ENCODE data around the gene HNRNPDL. TPM values are rescaled to one million over a fixed set of nuclear protein-coding genes. Genes with fewer than 3 reads are reported as not detected.
"Not testable (repeated sequence)": the region's sequence is repeated elsewhere in the genome, so short reads cannot be mapped to it uniquely, and the experiment has no call there.

Gene HNRNPDL
- total RNA-seq, 1 donor from 2014 or later = 140 TPM

DNA sequence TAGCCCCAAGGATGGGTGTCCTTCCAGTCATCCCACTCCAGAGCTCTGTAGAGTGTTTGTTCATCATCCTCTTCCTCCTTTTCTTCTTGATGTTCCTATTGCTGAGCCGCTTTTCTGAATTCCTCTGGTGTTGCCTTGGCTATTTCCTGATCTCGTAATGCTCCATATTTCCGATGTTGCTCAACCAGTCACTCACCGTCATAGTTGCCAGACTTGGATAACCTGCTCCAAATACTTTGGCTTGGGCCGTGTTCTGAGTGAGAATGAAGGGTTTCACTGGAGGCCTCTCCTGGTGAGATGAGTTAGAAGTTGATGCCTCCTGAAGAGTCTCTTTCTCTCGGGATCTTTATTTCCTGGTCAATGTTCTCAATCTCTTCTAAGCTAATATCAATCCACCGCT is 28.7 kb downstream of the HNRNPDL start:
- no peak for DNase-seq
- no peaks in the 10 kb centered on the region for H3K9me3 ChIP-seq
- no peaks in the 10 kb centered on the region for H3K4me1 ChIP-seq
- no peak overlapping the region for H3K27ac ChIP-seq
- no peak overlapping the region for H3K4me3 ChIP-seq
- intact Hi-C loops (cut with DNase I) = no loop called here
- H3K27me3 ChIP-seq (ENCODE audit: low read depth) = no peaks in the 10 kb centered on the region
- no peak for ATAC-seq
- H3K36me3 ChIP-seq = no peaks in the 10 kb centered on the region
- TF ChIP-seq, protein P1, sequence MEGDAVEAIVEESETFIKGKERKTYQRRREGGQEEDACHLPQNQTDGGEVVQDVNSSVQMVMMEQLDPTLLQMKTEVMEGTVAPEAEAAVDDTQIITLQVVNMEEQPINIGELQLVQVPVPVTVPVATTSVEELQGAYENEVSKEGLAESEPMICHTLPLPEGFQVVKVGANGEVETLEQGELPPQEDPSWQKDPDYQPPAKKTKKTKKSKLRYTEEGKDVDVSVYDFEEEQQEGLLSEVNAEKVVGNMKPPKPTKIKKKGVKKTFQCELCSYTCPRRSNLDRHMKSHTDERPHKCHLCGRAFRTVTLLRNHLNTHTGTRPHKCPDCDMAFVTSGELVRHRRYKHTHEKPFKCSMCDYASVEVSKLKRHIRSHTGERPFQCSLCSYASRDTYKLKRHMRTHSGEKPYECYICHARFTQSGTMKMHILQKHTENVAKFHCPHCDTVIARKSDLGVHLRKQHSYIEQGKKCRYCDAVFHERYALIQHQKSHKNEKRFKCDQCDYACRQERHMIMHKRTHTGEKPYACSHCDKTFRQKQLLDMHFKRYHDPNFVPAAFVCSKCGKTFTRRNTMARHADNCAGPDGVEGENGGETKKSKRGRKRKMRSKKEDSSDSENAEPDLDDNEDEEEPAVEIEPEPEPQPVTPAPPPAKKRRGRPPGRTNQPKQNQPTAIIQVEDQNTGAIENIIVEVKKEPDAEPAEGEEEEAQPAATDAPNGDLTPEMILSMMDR (IDR thresholded peaks at IDR 0.05) = no peak

DNA sequence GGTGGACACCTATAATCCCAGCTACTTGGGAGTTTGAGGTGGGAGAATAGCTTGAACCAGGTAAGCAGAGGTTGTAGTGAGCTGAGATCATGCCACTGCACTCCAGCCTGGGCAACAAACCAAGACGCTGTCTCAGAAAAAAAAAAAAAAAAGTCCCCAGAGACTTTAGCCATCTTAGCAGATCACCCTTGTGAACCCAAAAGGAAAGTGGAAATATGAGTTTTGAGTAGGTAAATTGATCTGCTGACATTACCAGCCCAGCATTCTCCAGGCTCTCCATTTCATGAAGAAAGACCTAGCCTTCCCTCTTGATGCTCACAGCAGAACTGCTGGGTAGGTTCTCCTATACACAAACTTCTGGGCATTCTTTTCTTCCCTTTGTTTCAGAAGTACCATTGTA is 32.0 kb downstream of the HNRNPDL start:
- H3K4me3 ChIP-seq = no peak overlapping the region
- intact Hi-C loops (cut with DNase I) = no loop called here
- H3K36me3 ChIP-seq = no peaks in the 10 kb centered on the region
- H3K4me1 ChIP-seq = no peaks in the 10 kb centered on the region
- DNase-seq = no peak
- no peaks in the 10 kb centered on the region for H3K27me3 ChIP-seq (ENCODE audit: low read depth)
- H3K9me3 ChIP-seq = no peaks in the 10 kb centered on the region
- no peak overlapping the region for H3K27ac ChIP-seq
- TF ChIP-seq, protein P1 (IDR thresholded peaks at IDR 0.05) = no peak
- no peak for ATAC-seq

DNA sequence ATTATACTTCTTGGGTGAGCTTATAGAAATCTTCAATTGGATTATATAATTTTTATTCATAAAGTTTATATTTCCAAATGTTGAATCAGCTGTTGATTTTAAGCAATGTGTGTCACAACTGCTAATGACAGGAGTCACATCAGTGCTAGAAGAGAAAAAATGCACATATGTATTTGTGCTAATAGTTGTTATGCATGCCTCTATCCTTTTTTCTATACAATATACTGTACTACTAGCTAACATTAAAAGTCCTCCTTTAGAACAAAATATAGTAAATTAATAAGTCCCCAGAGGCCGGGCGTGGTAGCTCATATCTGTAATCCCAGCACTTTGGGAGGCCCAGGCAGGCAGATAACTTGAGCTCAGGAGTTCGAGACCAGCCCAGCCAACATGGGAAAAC is 32.7 kb downstream of the HNRNPDL start:
- Histone ChIP-seq H3K27ac (no peak overlapping the region), H3K27me3 (ENCODE audit: low read depth) (no peaks in the 10 kb centered on the region), H3K4me1 (no peaks in the 10 kb centered on the region), H3K36me3 (no peaks in the 10 kb centered on the region), H3K9me3 (no peaks in the 10 kb centered on the region), H3K4me3 (no peak overlapping the region)
- ATAC-seq (no peak), DNase-seq (no peak)
- intact Hi-C loops (cut with DNase I) = no loop called here
- TF ChIP-seq, protein P1 (IDR thresholded peaks at IDR 0.05) = no peak

DNA sequence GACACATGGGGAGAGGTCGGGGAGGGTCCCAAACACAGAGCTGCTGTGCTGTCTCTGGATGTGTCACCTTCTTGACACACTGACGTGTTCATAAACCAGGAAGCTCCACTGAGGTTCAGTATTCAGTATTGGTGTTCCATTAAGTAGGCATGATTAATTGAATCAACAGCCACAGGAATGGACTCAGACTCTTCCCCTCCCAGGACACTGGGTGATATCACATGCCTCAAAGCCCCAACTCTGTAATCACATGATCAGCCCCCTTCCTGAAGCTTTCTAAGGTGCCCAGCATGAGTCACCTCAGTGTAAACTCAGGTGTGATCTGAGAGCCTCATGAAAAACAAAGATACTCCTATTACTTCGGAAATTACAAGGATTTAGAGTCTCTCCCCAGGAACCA is 35.4 kb downstream of the HNRNPDL start:
- ATAC-seq = peak in 1 of 2 donors; percentile 37
- intact Hi-C loops (cut with DNase I) = no loop called here
- Histone ChIP-seq H3K4me3 (no peak overlapping the region), H3K9me3 (no peaks in the 10 kb centered on the region), H3K36me3 (no peaks in the 10 kb centered on the region), H3K4me1 (no peaks in the 10 kb centered on the region), H3K27me3 (ENCODE audit: low read depth) (no peaks in the 10 kb centered on the region), H3K27ac (no peak overlapping the region)
- TF ChIP-seq, protein P1 (IDR thresholded peaks at IDR 0.05) = no peak
- no peak for DNase-seq

DNA sequence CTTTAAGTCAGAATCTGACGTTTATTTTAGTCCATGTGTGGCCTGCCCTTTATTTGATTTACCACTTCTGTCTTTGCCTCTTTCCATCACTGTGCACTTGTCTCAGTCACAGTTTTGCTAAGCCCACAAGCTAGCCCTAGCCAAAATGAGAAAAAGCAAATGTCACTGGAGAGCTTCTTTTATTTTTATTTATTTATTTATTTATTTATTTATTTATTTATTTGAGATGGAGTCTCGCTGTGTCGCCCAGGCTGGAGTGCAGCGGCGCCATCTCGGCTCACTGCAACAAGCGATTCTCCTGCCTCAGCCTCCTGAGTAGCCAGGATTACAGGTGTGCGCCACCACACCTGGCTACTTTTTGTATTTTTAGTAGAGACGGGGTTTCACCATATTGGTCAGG is 40.2 kb downstream of the HNRNPDL start:
- H3K36me3 ChIP-seq; H3K27me3 ChIP-seq (ENCODE audit: low read depth); H3K27ac ChIP-seq; H3K4me1 ChIP-seq; intact Hi-C loops (cut with DNase I); H3K9me3 ChIP-seq; H3K4me3 ChIP-seq; ATAC-seq; DNase-seq: not testable (repeated sequence)

DNA sequence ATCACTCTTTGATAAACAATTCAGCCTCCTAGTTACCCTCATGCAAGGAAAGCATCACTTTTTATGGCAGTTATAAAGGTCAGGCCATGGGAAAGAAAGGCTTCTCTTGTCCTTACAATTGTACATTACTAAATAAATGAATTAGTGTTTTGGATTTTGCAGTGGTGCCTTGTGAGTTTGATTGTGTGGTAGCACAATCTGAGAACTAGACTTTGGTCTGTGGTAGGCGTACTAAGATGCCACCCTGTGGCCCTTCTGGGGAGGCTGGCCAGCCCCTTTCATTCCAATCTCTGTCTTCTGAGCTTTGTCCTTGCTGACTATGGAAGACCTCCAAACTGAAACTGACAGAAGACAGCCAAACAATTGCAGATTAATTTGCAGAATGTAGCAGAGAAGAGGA is 41.9 kb downstream of the HNRNPDL start:
- Histone ChIP-seq H3K9me3 (no peaks in the 10 kb centered on the region), H3K36me3 (no peaks in the 10 kb centered on the region), H3K4me3 (no peak overlapping the region), H3K4me1 (no peaks in the 10 kb centered on the region), H3K27me3 (ENCODE audit: low read depth) (no peaks in the 10 kb centered on the region), H3K27ac (no peak overlapping the region)
- DNase-seq (no peak), ATAC-seq (no peak)
- TF ChIP-seq, protein P1 (IDR thresholded peaks at IDR 0.05) = no peak
- intact Hi-C loops (cut with DNase I) = no loop called here

DNA sequence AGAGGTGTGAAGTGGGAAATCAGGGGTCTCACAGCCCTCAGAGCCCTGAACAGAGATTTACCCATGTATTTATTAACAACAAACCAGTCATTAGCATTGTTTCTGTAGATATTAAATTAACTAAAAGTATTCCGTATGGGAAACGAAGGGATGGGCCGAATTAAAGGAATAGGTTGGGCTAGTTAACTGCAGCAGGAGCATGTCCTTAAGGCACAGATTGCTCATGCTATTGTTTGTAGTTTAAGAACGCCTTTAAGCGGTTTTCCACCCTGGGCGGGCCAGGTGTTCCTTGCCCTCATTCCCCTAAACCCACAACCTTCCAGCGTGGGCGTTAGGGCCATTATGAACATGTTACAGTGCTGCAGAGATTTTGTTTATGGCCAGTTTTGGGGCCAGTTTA is 44.0 kb downstream of the HNRNPDL start:
- intact Hi-C loops (cut with DNase I); H3K27me3 ChIP-seq (ENCODE audit: low read depth); H3K4me3 ChIP-seq; H3K9me3 ChIP-seq; H3K4me1 ChIP-seq; H3K36me3 ChIP-seq; ATAC-seq; H3K27ac ChIP-seq; DNase-seq: not testable (repeated sequence)

Measured in lower lobe of right lung (tissue), 2 donors.